Cortex of kidney (tissue), 1 donor: Measurements from ENCODE around the gene LMNTD1.
"Not testable (repeated sequence)": the region's sequence is repeated elsewhere in the genome, so short reads cannot be mapped to it uniquely, and the experiment has no call there.

ENCODE experiments used
- DNase-seq: peaks from one replicate; lab custom pipeline; 2025; lab: John Stamatoyannopoulos, UW

The LMNTD1 gene

DNA sequence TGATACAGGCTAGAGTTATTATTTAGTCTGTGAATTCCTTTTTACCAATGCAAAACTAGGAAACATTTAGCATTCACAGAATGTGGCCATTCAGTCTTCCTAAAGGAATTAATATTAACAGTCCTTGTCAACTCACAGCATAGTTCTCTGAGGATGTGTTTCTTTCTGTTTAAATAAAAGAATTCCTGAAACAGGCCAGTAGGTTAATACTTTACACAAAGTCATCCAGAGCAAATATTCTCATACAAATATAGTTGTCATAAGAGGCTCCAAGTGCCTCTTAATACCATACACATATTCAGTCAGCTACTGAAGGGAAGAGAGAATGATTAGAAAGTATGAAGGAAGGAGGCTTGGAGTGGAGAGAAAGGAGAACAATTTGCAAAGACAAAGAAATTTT, 120.1 kb downstream of the LMNTD1 start:
- DNase-seq, result no peak

DNA sequence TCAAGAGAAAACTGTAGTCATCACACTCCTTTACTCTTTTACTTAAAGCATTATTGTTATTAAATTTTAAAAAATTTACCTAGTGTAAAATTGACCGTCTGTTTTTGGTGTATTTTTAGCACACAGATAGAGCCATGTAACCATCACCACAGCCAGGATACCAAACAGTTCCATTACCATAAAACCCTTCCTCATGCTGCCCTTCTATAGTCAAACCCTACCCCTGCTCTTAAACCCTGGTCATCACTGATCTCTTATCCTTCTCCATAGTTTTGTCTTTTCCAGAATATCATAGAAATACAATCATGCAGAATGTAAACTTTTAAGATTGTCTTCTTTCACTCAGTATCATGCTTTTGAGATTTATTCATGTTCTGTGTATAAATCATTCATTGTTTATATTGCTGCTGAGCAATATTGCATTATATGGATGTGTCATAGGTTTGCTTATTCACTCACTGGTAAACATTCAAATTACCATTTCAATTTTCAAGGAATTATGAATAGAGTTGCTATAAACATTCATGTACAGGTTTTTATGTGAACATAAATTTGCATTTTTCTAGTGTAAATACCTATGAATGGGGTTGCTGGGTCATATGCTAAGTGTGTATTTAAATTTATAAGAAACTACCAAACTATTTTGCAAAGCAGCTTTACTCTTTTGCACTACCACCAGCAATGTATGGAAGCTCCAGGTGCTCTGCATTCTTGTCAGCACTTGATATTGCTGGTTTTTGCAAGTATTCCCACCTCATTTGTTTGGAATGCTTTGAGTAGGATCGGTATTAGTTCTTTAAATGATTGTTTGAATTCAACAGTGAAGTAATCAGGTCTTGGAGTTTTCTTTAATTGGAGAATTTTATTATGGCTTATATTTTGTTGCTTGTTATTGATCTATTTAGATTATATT, 125.5 kb downstream of the LMNTD1 start:
- no peak for DNase-seq

DNA sequence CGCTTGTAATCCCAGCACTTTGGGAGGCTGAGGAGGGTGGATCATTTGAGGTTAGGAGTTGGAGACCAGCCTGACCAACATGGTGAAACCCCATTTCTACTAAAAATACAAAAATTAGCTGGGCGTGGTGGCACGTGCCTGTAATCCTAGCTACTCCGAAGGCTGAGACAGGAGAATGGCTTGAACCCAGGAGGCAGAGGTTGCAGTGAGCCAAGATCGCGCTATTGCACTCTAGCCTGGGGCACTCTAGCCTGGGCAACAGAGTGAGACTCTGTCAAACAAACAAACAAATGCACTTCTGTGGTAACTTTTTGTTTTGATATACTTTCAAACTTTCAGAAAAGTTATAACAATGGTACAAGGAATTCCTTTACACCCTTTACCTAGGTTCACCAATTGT, 126.3 kb downstream of the LMNTD1 start:
- DNase-seq, result not testable (repeated sequence)
